ENCODE results near the gene VTCN1.

DNA sequence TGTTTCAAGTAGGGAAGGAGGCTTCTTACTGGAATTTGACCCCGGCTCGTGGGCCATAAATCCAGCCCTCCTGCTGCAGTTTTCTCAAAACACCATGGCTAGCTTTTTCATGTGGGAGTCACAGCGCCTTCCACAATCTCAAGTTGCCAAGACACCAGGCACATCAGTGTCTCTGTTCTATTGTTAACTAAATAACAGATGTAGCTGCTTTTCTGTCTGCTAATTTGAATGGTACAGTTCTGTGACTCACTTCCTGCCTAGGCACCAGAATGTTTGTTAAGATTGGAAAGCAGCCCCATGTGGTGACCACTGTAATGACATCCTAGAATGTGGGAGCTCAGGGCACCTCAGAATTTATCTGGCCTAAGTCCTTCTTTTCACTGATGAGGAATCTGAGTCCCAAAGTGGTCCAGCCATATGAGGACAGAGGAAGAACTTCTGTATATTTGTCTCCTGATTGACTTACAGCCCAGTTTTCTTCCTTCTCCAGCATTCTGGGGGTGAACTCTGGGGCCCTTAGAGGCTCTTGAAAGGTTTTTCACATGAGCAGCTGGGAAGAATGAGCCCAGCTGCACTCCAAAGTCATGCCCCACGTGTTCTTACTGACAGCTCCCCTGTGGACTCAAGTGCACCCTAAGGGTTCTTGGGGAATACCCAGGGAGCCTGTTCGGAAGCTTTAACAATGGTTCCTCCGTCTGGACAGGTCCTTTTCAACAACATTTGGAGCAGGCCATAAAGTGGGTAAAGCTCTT lies 116.7 kb downstream of the VTCN1 start:
- TF ChIP-seq POLR2A (IDR thresholded peaks at IDR 0.05; ENCODE audit: low read length) (no peak), GATA1 (IDR thresholded peaks at IDR 0.05; ENCODE audit: low read depth, low read length) (no peak)

Measured in erythroblast (primary cell).